ENCODE results near the gene ST7.
A peak's percentile ranks its signal among the peaks of the same experiment; 100 is the strongest.

The ST7 gene

GRCh38 chr7:117212969-117213877 lies 259.9 kb downstream of the ST7 start:
- no peak overlapping the region for H3K27ac ChIP-seq
- peak; percentile 98 for TF ChIP-seq CTCF (IDR thresholded peaks at IDR 0.05)
- TF ChIP-seq ZFX (IDR thresholded peaks at IDR 0.05; ENCODE audit: borderline replicate concordance): no peak

GRCh38 chr7:117216010-117216409 lies 262.7 kb downstream of the ST7 start:
- TF ChIP-seq CTCF (IDR thresholded peaks at IDR 0.05) (no peak), ZFX (IDR thresholded peaks at IDR 0.05; ENCODE audit: borderline replicate concordance) (no peak)

GRCh38 chr7:117216436-117217069 lies 263.3 kb downstream of the ST7 start:
- H3K27ac ChIP-seq: no peak overlapping the region
- TF ChIP-seq CTCF (IDR thresholded peaks at IDR 0.05) (no peak), ZFX (IDR thresholded peaks at IDR 0.05; ENCODE audit: borderline replicate concordance) (no peak)

More at GRCh38 chr7:117216010-117216409, 262.7 kb downstream of the ST7 start:
- H3K27ac ChIP-seq: no peak overlapping the region

- no peak overlapping the region for H3K27ac ChIP-seq
- no peak for TF ChIP-seq ZFX (IDR thresholded peaks at IDR 0.05; ENCODE audit: borderline replicate concordance)
- no peak for TF ChIP-seq CTCF (IDR thresholded peaks at IDR 0.05)
These were observed 264.1 kb downstream of the ST7 start for GRCh38 chr7:117217106-117218035.

GRCh38 chr7:117218700-117219099 lies 265.4 kb downstream of the ST7 start:
- H3K27ac ChIP-seq: no peak overlapping the region
- TF ChIP-seq ZFX (IDR thresholded peaks at IDR 0.05; ENCODE audit: borderline replicate concordance) (no peak), CTCF (IDR thresholded peaks at IDR 0.05) (no peak)

GRCh38 chr7:117219485-117219884 lies 266.2 kb downstream of the ST7 start:
- TF ChIP-seq ZFX (IDR thresholded peaks at IDR 0.05; ENCODE audit: borderline replicate concordance): no peak
- TF ChIP-seq CTCF (IDR thresholded peaks at IDR 0.05): no peak
- H3K27ac ChIP-seq: no peak overlapping the region

All from 22Rv1 (cell line).